PFSK-1 (cell line): Measurements from ENCODE around the gene EIF4E2.

Experiments used
- FOXP2 ChIP-seq: optimal IDR thresholded peaks from 2 replicates; pipeline ENCODE3; 2011; ENCODE audit warnings: borderline replicate concordance, control low read depth, inconsistent platforms; ENCODE audit not compliant: insufficient read depth; ENCODE audit errors: extremely low read length, extremely low read depth
- POLR2AphosphoS5 ChIP-seq: IDR thresholded peaks from 2 replicates; pipeline ENCODE4 v1.6.1; 2012; ENCODE audit warnings: low read depth, mild to moderate bottlenecking, control low read depth, low read length, moderate library complexity
- SIN3A ChIP-seq: IDR thresholded peaks from 2 replicates; pipeline ENCODE4 v1.6.1; 2012; ENCODE audit warnings: mild to moderate bottlenecking, low read length, moderate library complexity, borderline replicate concordance; ENCODE audit not compliant: insufficient read depth
- TAF1 ChIP-seq: IDR thresholded peaks from 2 replicates; pipeline ENCODE4 v1.6.1; 2012; ENCODE audit warnings: low read length, control low read depth, borderline replicate concordance; ENCODE audit not compliant: insufficient read depth
- TF ChIP-seq, protein P1 (sequence below), 2 experiments: IDR thresholded peaks; 2 replicates each; pipeline versions ENCODE4 v1.6.1 to v1.8.0; 2011 to 2012; ENCODE audit warnings: low read depth in 2 of 2, low read length in 2 of 2, control low read depth in 1 of 2, inconsistent platforms in 1 of 2, mild to moderate bottlenecking in 1 of 2, moderate library complexity in 1 of 2; ENCODE audit not compliant: insufficient read depth in 1 of 2

Gene EIF4E2

DNA sequence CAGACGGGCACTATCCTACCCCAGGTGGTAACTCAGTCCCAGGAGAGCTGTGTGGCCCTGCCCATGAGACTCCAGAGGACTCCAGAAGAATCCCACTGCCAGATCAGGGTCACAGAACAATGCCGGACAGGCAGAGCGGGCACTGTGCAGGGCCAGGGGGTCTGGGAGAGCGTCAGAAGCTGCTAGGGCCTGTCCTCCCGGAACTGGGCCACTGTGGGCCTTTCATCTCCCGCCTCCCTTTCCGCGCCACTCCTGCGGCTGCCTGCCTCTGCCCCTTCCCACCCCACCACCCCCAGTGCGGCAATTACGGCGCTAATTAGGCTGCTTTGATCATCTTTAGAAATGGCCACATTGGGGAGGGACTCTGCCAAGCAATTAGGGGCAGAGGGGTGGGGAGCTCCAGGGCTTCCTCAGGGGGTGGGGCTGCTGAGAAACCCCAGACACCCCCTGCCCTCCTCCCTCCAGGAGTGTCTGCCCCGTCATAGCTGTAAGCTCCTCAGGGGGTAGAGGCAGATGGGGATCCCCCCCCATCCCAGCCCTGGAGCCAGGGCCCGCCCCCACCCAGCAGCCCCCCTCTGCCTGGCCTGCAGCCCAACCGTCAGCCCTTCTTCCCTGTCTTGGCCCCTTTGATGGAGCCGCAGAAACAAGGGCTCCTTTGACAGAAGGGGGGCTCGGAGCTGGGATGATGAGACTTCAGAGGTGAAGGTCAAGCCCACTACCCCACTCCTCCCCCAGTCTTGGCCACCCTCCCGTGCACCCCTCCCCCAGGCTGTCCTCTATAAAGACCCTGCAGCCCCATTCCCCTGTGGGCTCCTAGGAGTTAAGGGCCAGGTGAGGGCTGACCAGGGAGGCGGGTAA is 30.7 kb upstream of the EIF4E2 start, which contains the start of gene PRSS56:
PRSS56 (plus strand) TSS at position 808 of the 858 bp plus-strand sequence. CDS start 211 bp downstream, outside the sequence.
- TF ChIP-seq POLR2AphosphoS5, result no peak
- TF ChIP-seq SIN3A, result no peak
- no peak for TF ChIP-seq FOXP2
- no peak for TF ChIP-seq TAF1
- TF ChIP-seq, protein P1, sequence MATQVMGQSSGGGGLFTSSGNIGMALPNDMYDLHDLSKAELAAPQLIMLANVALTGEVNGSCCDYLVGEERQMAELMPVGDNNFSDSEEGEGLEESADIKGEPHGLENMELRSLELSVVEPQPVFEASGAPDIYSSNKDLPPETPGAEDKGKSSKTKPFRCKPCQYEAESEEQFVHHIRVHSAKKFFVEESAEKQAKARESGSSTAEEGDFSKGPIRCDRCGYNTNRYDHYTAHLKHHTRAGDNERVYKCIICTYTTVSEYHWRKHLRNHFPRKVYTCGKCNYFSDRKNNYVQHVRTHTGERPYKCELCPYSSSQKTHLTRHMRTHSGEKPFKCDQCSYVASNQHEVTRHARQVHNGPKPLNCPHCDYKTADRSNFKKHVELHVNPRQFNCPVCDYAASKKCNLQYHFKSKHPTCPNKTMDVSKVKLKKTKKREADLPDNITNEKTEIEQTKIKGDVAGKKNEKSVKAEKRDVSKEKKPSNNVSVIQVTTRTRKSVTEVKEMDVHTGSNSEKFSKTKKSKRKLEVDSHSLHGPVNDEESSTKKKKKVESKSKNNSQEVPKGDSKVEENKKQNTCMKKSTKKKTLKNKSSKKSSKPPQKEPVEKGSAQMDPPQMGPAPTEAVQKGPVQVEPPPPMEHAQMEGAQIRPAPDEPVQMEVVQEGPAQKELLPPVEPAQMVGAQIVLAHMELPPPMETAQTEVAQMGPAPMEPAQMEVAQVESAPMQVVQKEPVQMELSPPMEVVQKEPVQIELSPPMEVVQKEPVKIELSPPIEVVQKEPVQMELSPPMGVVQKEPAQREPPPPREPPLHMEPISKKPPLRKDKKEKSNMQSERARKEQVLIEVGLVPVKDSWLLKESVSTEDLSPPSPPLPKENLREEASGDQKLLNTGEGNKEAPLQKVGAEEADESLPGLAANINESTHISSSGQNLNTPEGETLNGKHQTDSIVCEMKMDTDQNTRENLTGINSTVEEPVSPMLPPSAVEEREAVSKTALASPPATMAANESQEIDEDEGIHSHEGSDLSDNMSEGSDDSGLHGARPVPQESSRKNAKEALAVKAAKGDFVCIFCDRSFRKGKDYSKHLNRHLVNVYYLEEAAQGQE (IDR thresholded peaks at IDR 0.05; ENCODE audit: insufficient read depth in 1 of 2, low read depth in 2 of 2, low read length in 2 of 2), result no peak

DNA sequence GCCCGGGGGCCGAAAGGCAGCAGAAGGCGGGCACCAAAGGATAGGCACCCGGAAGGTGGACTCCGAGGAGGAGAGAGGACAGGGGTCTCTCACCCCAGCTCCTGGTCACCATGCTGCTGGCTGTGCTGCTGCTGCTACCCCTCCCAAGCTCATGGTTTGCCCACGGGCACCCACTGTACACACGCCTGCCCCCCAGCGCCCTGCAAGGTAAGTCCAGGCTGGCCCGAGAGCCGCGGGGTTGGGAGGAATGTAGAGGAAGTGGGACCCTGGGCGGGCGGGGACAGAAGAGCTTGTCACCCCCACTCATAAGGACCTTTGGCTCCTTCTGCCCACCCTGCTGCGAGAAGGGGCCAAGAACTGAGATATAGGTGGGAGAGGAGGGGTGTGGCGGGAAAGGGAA is 30.0 kb upstream of the EIF4E2 start:
- no peak for TF ChIP-seq SIN3A
- TF ChIP-seq TAF1, result no peak
- TF ChIP-seq FOXP2, result no peak
- TF ChIP-seq, protein P1 (IDR thresholded peaks at IDR 0.05; ENCODE audit: insufficient read depth in 1 of 2, low read depth in 2 of 2, low read length in 2 of 2), result no peak
- TF ChIP-seq POLR2AphosphoS5, result no peak

DNA sequence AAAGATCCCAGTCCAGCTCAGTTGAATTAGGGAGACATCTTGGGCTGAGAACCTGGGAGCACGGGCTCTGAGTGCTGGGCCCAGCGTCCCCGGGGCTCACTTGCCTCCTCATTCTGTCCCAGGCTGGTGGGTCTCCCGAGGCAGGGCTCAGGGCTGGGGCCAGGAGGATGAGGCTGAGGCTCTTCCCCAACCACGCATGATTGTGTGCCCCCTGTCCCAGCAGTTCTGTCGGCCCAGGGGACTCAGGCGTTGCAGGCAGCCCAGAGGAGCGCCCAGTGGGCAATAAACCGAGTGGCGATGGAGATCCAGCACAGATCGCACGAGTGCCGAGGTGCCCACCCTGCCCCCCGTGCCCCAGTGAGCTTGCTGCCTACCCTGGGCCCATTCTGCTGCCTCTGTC is 29.4 kb upstream of the EIF4E2 start:
- TF ChIP-seq SIN3A, result no peak

DNA sequence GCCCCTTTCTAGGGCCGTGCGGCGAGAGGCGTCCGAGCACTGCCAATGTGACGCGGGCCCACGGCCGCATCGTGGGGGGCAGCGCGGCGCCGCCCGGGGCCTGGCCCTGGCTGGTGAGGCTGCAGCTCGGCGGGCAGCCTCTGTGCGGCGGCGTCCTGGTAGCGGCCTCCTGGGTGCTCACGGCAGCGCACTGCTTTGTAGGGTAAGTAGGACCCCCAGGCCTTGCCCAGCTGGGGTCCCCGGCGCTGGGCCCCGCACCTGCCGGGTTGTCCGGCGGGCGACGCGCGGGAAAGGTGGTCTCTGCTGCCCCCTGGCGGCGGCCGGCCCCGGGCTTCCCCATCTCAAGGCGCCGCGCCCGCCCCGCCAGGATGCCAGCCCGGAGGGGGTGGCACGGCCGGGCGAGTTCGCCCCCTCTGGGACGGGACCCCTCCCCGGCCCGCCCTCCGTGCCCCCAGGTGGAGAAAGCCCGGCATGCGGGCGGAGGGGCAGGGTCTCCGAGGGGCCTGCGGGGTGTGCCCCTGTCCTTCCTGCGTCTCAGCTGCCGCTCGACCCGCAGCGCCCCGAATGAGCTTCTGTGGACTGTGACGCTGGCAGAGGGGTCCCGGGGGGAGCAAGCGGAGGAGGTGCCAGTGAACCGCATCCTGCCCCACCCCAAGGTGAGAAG is 28.4 kb upstream of the EIF4E2 start:
- TF ChIP-seq FOXP2 (no peak), TAF1 (no peak), POLR2AphosphoS5 (no peak), SIN3A (no peak)
- TF ChIP-seq, protein P1 (IDR thresholded peaks at IDR 0.05; ENCODE audit: insufficient read depth in 1 of 2, low read depth in 2 of 2, low read length in 2 of 2), result no peak

DNA sequence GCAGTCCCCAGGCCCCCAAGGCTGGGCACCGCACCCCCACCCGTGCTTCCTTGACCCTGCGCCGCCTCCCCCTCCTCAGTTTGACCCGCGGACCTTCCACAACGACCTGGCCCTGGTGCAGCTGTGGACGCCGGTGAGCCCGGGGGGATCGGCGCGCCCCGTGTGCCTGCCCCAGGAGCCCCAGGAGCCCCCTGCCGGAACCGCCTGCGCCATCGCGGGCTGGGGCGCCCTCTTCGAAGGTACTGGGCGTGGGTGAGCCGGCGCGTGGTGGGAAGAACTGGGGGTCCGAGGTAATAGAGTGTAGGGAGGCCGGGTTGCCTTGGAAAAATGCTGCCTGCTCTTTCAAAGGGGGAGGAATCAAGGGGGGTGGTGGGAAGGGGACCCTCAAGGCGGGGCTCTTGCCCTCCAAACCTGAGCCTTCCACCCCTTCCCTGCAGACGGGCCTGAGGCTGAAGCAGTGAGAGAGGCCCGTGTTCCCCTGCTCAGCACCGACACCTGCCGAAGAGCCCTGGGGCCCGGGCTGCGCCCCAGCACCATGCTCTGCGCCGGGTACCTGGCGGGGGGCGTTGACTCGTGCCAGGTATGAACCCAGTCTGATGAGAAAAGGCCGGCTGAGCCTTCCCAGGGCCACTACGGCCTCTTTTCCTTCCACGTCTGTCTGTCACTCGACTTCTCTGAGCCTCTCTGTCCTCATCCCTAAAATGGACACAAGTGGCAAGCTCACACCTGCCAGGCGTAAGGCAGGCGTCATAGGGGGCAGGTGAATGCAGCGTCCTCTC is 27.7 kb upstream of the EIF4E2 start:
- TF ChIP-seq SIN3A (no peak), TAF1 (no peak), POLR2AphosphoS5 (no peak), FOXP2 (no peak)
- TF ChIP-seq, protein P1 (IDR thresholded peaks at IDR 0.05; ENCODE audit: insufficient read depth in 1 of 2, low read depth in 2 of 2, low read length in 2 of 2), result no peak
